Measurements from ENCODE around the gene PADI3.

Gene PADI3

GRCh38 chr1:17244821-17245740, 3.8 kb upstream of the PADI3 start:
- no peaks in the 10 kb centered on the region for H3K27me3 ChIP-seq (ENCODE audit: insufficient read depth, low read length)
- no peaks in the 10 kb centered on the region for H3K36me3 ChIP-seq (ENCODE audit: insufficient read depth, low read length)
- H3K4me3 ChIP-seq (ENCODE audit: low read length) = no peak overlapping the region
- WGBS = 63% methylated on average over 14 of the region's 14 CpGs
- H3K9me3 ChIP-seq (ENCODE audit: insufficient read depth, low read depth, low read length) = no peaks in the 10 kb centered on the region
- peaks cover 7% of the 10 kb centered on the region; the same call in 1 of the 2 replicates for H3K4me1 ChIP-seq (ENCODE audit: insufficient read depth, low read length)
- no peak overlapping the region for H3K9ac ChIP-seq (ENCODE audit: low read depth, low read length)
- no peak overlapping the region for H3K27ac ChIP-seq (ENCODE audit: low read depth, low read length)

GRCh38 chr1:17245816-17246325, 3.0 kb upstream of the PADI3 start:
- no peak overlapping the region for H3K4me3 ChIP-seq (ENCODE audit: low read length)
- no peak overlapping the region for H3K27ac ChIP-seq (ENCODE audit: low read depth, low read length)
- no peaks in the 10 kb centered on the region for H3K27me3 ChIP-seq (ENCODE audit: insufficient read depth, low read length)
- peaks cover 7% of the 10 kb centered on the region; the same call in 1 of the 2 replicates for H3K4me1 ChIP-seq (ENCODE audit: insufficient read depth, low read length)
- H3K36me3 ChIP-seq (ENCODE audit: insufficient read depth, low read length) = no peaks in the 10 kb centered on the region
- no peaks in the 10 kb centered on the region for H3K9me3 ChIP-seq (ENCODE audit: insufficient read depth, low read depth, low read length)
- WGBS = 88% methylated on average over 7 of the region's 7 CpGs
- H3K9ac ChIP-seq (ENCODE audit: low read depth, low read length) = no peak overlapping the region

- Histone ChIP-seq H3K9me3 (ENCODE audit: insufficient read depth, low read depth, low read length) (no peaks in the 10 kb centered on the region), H3K27me3 (ENCODE audit: insufficient read depth, low read length) (no peaks in the 10 kb centered on the region), H3K4me1 (ENCODE audit: insufficient read depth, low read length) (peaks cover 7% of the 10 kb centered on the region; the same call in 1 of the 2 replicates)
Measured at GRCh38 chr1:17246971-17247370, 1.9 kb upstream of the PADI3 start.

GRCh38 chr1:17250601-17251000, 1.7 kb downstream of the PADI3 start:
- Histone ChIP-seq H3K36me3 (ENCODE audit: insufficient read depth, low read length) (no peaks in the 10 kb centered on the region), H3K9ac (ENCODE audit: low read depth, low read length) (no peak overlapping the region), H3K4me1 (ENCODE audit: insufficient read depth, low read length) (no peaks in the 10 kb centered on the region), H3K4me3 (ENCODE audit: low read length) (no peak overlapping the region), H3K9me3 (ENCODE audit: insufficient read depth, low read depth, low read length) (no peaks in the 10 kb centered on the region), H3K27me3 (ENCODE audit: insufficient read depth, low read length) (no peaks in the 10 kb centered on the region), H3K27ac (ENCODE audit: low read depth, low read length) (no peak overlapping the region)
- WGBS = 91% methylated on average over 7 of the region's 7 CpGs

More at GRCh38 chr1:17246971-17247370, 1.9 kb upstream of the PADI3 start:
- Histone ChIP-seq H3K9ac (ENCODE audit: low read depth, low read length) (no peak overlapping the region), H3K27ac (ENCODE audit: low read depth, low read length) (no peak overlapping the region), H3K4me3 (ENCODE audit: low read length) (no peak overlapping the region), H3K36me3 (ENCODE audit: insufficient read depth, low read length) (no peaks in the 10 kb centered on the region)
- 98% methylated on average over 2 of the region's 2 CpGs for WGBS

- Histone ChIP-seq H3K27ac (ENCODE audit: low read depth, low read length) (no peak overlapping the region), H3K4me3 (ENCODE audit: low read length) (no peak overlapping the region), H3K9ac (ENCODE audit: low read depth, low read length) (no peak overlapping the region), H3K9me3 (ENCODE audit: insufficient read depth, low read depth, low read length) (no peaks in the 10 kb centered on the region), H3K36me3 (ENCODE audit: insufficient read depth, low read length) (no peaks in the 10 kb centered on the region), H3K4me1 (ENCODE audit: insufficient read depth, low read length) (no peaks in the 10 kb centered on the region), H3K27me3 (ENCODE audit: insufficient read depth, low read length) (no peaks in the 10 kb centered on the region)
- 89% methylated on average over 5 of the region's 5 CpGs for WGBS
Measured at GRCh38 chr1:17251246-17251645, 2.3 kb downstream of the PADI3 start.

GRCh38 chr1:17251701-17252376, 2.9 kb downstream of the PADI3 start:
- Histone ChIP-seq H3K27ac (ENCODE audit: low read depth, low read length) (no peak overlapping the region), H3K27me3 (ENCODE audit: insufficient read depth, low read length) (no peaks in the 10 kb centered on the region), H3K9ac (ENCODE audit: low read depth, low read length) (no peak overlapping the region), H3K36me3 (ENCODE audit: insufficient read depth, low read length) (no peaks in the 10 kb centered on the region), H3K4me1 (ENCODE audit: insufficient read depth, low read length) (no peaks in the 10 kb centered on the region), H3K9me3 (ENCODE audit: insufficient read depth, low read depth, low read length) (no peaks in the 10 kb centered on the region), H3K4me3 (ENCODE audit: low read length) (no peak overlapping the region)
- 55% methylated on average over 3 of the region's 3 CpGs for WGBS

- H3K27ac ChIP-seq (ENCODE audit: low read depth, low read length) = no peak overlapping the region
- no peaks in the 10 kb centered on the region for H3K36me3 ChIP-seq (ENCODE audit: insufficient read depth, low read length)
- H3K4me3 ChIP-seq (ENCODE audit: low read length) = no peak overlapping the region
- 83% methylated on average over 5 of the region's 5 CpGs for WGBS
- no peaks in the 10 kb centered on the region for H3K9me3 ChIP-seq (ENCODE audit: insufficient read depth, low read depth, low read length)
- H3K9ac ChIP-seq (ENCODE audit: low read depth, low read length) = no peak overlapping the region
- H3K4me1 ChIP-seq (ENCODE audit: insufficient read depth, low read length) = no peaks in the 10 kb centered on the region
- no peaks in the 10 kb centered on the region for H3K27me3 ChIP-seq (ENCODE audit: insufficient read depth, low read length)
Measured at GRCh38 chr1:17255336-17255735, 6.4 kb downstream of the PADI3 start.

GRCh38 chr1:17258116-17258757, 9.3 kb downstream of the PADI3 start:
- H3K36me3 ChIP-seq (ENCODE audit: insufficient read depth, low read length) = no peaks in the 10 kb centered on the region
- 81% methylated on average over 8 of the region's 9 CpGs for WGBS
- H3K4me3 ChIP-seq (ENCODE audit: low read length) = no peak overlapping the region
- H3K9me3 ChIP-seq (ENCODE audit: insufficient read depth, low read depth, low read length) = 0 out of 2 replicates have a peak, but pooled peaks cover 2% of the 10 kb centered on the region
- H3K27me3 ChIP-seq (ENCODE audit: insufficient read depth, low read length) = no peaks in the 10 kb centered on the region
- no peak overlapping the region for H3K27ac ChIP-seq (ENCODE audit: low read depth, low read length)
- H3K9ac ChIP-seq (ENCODE audit: low read depth, low read length) = no peak overlapping the region
- no peaks in the 10 kb centered on the region for H3K4me1 ChIP-seq (ENCODE audit: insufficient read depth, low read length)

- no peaks in the 10 kb centered on the region for H3K36me3 ChIP-seq (ENCODE audit: insufficient read depth, low read length)
- 0 out of 2 replicates have a peak, but pooled peaks cover 2% of the 10 kb centered on the region for H3K9me3 ChIP-seq (ENCODE audit: insufficient read depth, low read depth, low read length)
- no peak overlapping the region for H3K4me3 ChIP-seq (ENCODE audit: low read length)
- no peak overlapping the region for H3K27ac ChIP-seq (ENCODE audit: low read depth, low read length)
- no peak overlapping the region for H3K9ac ChIP-seq (ENCODE audit: low read depth, low read length)
- 93% methylated on average over 5 of the region's 6 CpGs for WGBS
- no peaks in the 10 kb centered on the region for H3K4me1 ChIP-seq (ENCODE audit: insufficient read depth, low read length)
- H3K27me3 ChIP-seq (ENCODE audit: insufficient read depth, low read length) = no peaks in the 10 kb centered on the region
Measured at GRCh38 chr1:17258758-17259130, 9.8 kb downstream of the PADI3 start.

- Histone ChIP-seq H3K27me3 (ENCODE audit: insufficient read depth, low read length) (no peaks in the 10 kb centered on the region), H3K4me3 (ENCODE audit: low read length) (no peak overlapping the region), H3K36me3 (ENCODE audit: insufficient read depth, low read length) (no peaks in the 10 kb centered on the region), H3K9ac (ENCODE audit: low read depth, low read length) (no peak overlapping the region), H3K9me3 (ENCODE audit: insufficient read depth, low read depth, low read length) (0 out of 2 replicates have a peak, but pooled peaks cover 2% of the 10 kb centered on the region), H3K27ac (ENCODE audit: low read depth, low read length) (no peak overlapping the region), H3K4me1 (ENCODE audit: insufficient read depth, low read length) (no peaks in the 10 kb centered on the region)
- 86% methylated on average over 24 of the region's 24 CpGs for WGBS
Measured at GRCh38 chr1:17259233-17259873, 10.5 kb downstream of the PADI3 start.
